HepG2 (cell line): ENCODE measurements around the gene CTNNAL1. TPM values are rescaled to one million over a fixed set of nuclear protein-coding genes. Genes with fewer than 3 reads are reported as not detected.
A peak's percentile ranks its signal among the peaks of the same experiment; 100 is the strongest.

Experiments
- ATAC-seq: fragments of 200-7000 bp; cut with Tn5 transposase; 3 replicates; pipeline ENCODE4 v1.9.1; 2020; ENCODE audit warnings: mild to moderate bottlenecking, moderate library complexity
- BruUV-seq: library from RNA; stranded (reverse); fragments of 400-500 nt; replicated peaks from 2 replicates; lab custom pipeline; 2021; lab: Mats Ljungman, UMichigan
- CTCF ChIA-PET: fragments of 300-600 bp; formaldehyde crosslinking; extraction: SDS; loops from one replicate; lab custom pipeline; 2021; ENCODE audit warnings: low total read pairs, inconsistent platforms, low intra/inter-chr PET ratio; lab: Yijun Ruan, JAX
- POLR2A ChIA-PET: fragments of 350-600 bp; sonication (Branson Sonifier 250); formaldehyde crosslinking; loops from one replicate; lab custom pipeline; 2020; ENCODE audit warnings: antibody characterized with exemption, inconsistent platforms; lab: Yijun Ruan, JAX
- DNase-seq: peaks from one replicate; pipeline ENCODE4 v3.0.0-alpha.2; 2015; ENCODE audit warnings: low spot score
- FAIRE-seq: peaks from 3 replicates; lab custom pipeline; 2011; peaks lifted over from hg19 to GRCh38; lab: Jason Lieb, UNC
- H2AFZ ChIP-seq: one replicate; pipeline ENCODE4 v1.6.1; 2011; ENCODE audit warnings: low read length, inconsistent platforms
- H3K27ac ChIP-seq: fragments of 300-600 bp; 3 replicates; pipeline ENCODE4 v1.8.0; 2011; ENCODE audit warnings: mixed run types, mild to moderate bottlenecking, mixed read lengths, low read length, inconsistent platforms; ENCODE audit not compliant: insufficient read depth; ENCODE audit errors: extremely low read length
- H3K27me3 ChIP-seq, 2 experiments: fragments of 200-600 bp in 1 of 2; 2 replicates in 1 of 2; 3 replicates in 1 of 2; pipeline versions ENCODE4 v1.6.0 to v1.8.0; 2011; ENCODE audit warnings: low read length in 2 of 2, mild to moderate bottlenecking in 2 of 2, moderate library complexity in 2 of 2, inconsistent platforms in 1 of 2; ENCODE audit not compliant: insufficient read depth in 2 of 2, control insufficient read depth in 1 of 2
- H3K36me3 ChIP-seq, 2 experiments: fragments of 200-600 bp in 1 of 2; replicated peaks in 1 of 2; 2 replicates in 1 of 2; 3 replicates in 1 of 2; pipeline versions ENCODE4 v1.5.1 to v1.8.0; 2011; ENCODE audit warnings: low read length in 2 of 2, inconsistent platforms in 1 of 2; ENCODE audit not compliant: insufficient read depth in 2 of 2, control insufficient read depth in 1 of 2
- H3K4me1 ChIP-seq: 2 replicates; pipeline ENCODE4 v1.5.1; 2012; ENCODE audit warnings: low read length, inconsistent platforms; ENCODE audit not compliant: insufficient read depth
- H3K4me2 ChIP-seq: 2 replicates; pipeline ENCODE4 v1.6.0; 2011; ENCODE audit warnings: low read depth, low read length, inconsistent platforms
- H3K4me3 ChIP-seq, 3 experiments: fragments of 200-600 bp in 1 of 3; sonication (generic), shearing (Covaris generic) in 1 of 3; replicated peaks in 1 of 3; 2 replicates each; pipeline ENCODE4 v1.5.1; 2011 to 2016; ENCODE audit warnings: low read length in 3 of 3, inconsistent platforms in 2 of 3, low read depth in 2 of 3, mild to moderate bottlenecking in 2 of 3, control low read depth in 1 of 3, mixed read lengths in 1 of 3; ENCODE audit not compliant: insufficient read depth in 1 of 3
- H3K79me2 ChIP-seq: one replicate; pipeline ENCODE4 v1.6.1; 2011; ENCODE audit warnings: low read length, inconsistent platforms; ENCODE audit not compliant: insufficient read depth
- H3K9ac ChIP-seq: 2 replicates; pipeline ENCODE4 v1.6.0; 2011; ENCODE audit warnings: mild to moderate bottlenecking, low read depth, low read length, inconsistent platforms; ENCODE audit not compliant: insufficient read depth
- H3K9me3 ChIP-seq: 2 replicates; pipeline ENCODE4 v1.5.1; 2012; ENCODE audit warnings: mild to moderate bottlenecking, low read length
- H4K20me1 ChIP-seq: 2 replicates; pipeline ENCODE4 v1.6.0; 2011; ENCODE audit warnings: inconsistent platforms, mild to moderate bottlenecking, low read length, moderate library complexity; ENCODE audit not compliant: insufficient read depth
- ESRRA ChIP-seq: sonication (generic); formaldehyde crosslinking; IDR thresholded peaks from 2 replicates; pipeline ENCODE4 v1.5.1; 2020; ENCODE audit warnings: mild to moderate bottlenecking, low read depth, missing genetic modification reagents
- FOXA1 ChIP-seq, 2 experiments: fragments of 450-650 bp in 1 of 2; sonication (generic) in 1 of 2; formaldehyde crosslinking in 1 of 2; IDR thresholded peaks; 2 replicates each; pipeline versions ENCODE4 v1.4.0 to v1.6.1; 2016 to 2020; ENCODE audit warnings: missing genetic modification reagents in 1 of 2
- FOXA3 ChIP-seq: IDR thresholded peaks from 2 replicates; pipeline ENCODE4 v1.6.1; 2016; ENCODE audit warnings: missing genetic modification reagents, missing compliant biosample characterization
- GATAD2A ChIP-seq: IDR thresholded peaks from 2 replicates; pipeline ENCODE4 v1.6.1; 2016
- KDM5A ChIP-seq: fragments of 200-600 bp; sonication (generic); IDR thresholded peaks from 2 replicates; pipeline ENCODE4 v1.7.0; 2018; ENCODE audit warnings: antibody characterized with exemption, mild to moderate bottlenecking, low read length, borderline replicate concordance
- MIXL1 ChIP-seq: IDR thresholded peaks from 2 replicates; pipeline ENCODE4 v1.6.1; 2016
- RAD21 ChIP-seq: fragments of 450-650 bp; formaldehyde crosslinking; IDR thresholded peaks from 2 replicates; pipeline ENCODE4 v1.5.0; 2020; ENCODE audit warnings: mild to moderate bottlenecking
- RXRB ChIP-seq: IDR thresholded peaks from 2 replicates; pipeline ENCODE4 v1.6.1; 2016; ENCODE audit warnings: borderline replicate concordance, missing genetic modification reagents, missing compliant biosample characterization
- SMC3 ChIP-seq: IDR thresholded peaks from 2 replicates; pipeline ENCODE4 v1.6.1; 2011; ENCODE audit warnings: low read length, improper control_type of control experiment
- SMYD3 ChIP-seq: sonication (generic); formaldehyde crosslinking; IDR thresholded peaks from 2 replicates; pipeline ENCODE4 v1.8.1; 2023; ENCODE audit warnings: mild to moderate bottlenecking, missing genetic modification reagents
- STAG1 ChIP-seq: sonication (generic); formaldehyde crosslinking; IDR thresholded peaks from 2 replicates; pipeline ENCODE4 v1.4.0; 2020; ENCODE audit warnings: missing genetic modification reagents
- TAF15 ChIP-seq: fragments of 200-400 bp; formaldehyde crosslinking; IDR thresholded peaks from one replicate; pipeline ENCODE4 v1.6.1; 2018; ENCODE audit warnings: mild to moderate bottlenecking, low read depth, low read length; ENCODE audit not compliant: poor library complexity, severe bottlenecking
- TEAD3 ChIP-seq: optimal IDR thresholded peaks from 2 replicates; pipeline ENCODE3; 2016; ENCODE audit warnings: borderline replicate concordance
- ZFP36L2 ChIP-seq: sonication (generic); formaldehyde crosslinking; IDR thresholded peaks from 2 replicates; pipeline ENCODE4 v1.4.0; 2020; ENCODE audit warnings: missing genetic modification reagents
- ZNF7 ChIP-seq: IDR thresholded peaks from 2 replicates; pipeline ENCODE4 v1.6.1; 2016; ENCODE audit warnings: missing biosample characterization, missing genetic modification reagents
- ZNF879 ChIP-seq: sonication (generic); formaldehyde crosslinking; IDR thresholded peaks from 2 replicates; pipeline ENCODE4 v1.8.1; 2023; ENCODE audit warnings: missing genetic modification reagents
- WGBS: methylation state at CpG from one replicate; pipeline ENCODE4 v1.1.6; 2017; ENCODE audit warnings: low lambda C conversion rate; 5-methylcytosine and 5-hydroxymethylcytosine counted together
- in situ Hi-C: cut with HindIII; loops from 2 replicates; pipeline ENCODE4 v1.10.0; 2017; ENCODE audit warnings: low pct_unique_long_range_greater_than_20kb; ENCODE audit not compliant: extremely low pct_ligation_motif_present
- intact Hi-C: fragments of 100-400 bp; cut with micrococcal nuclease; formaldehyde crosslinking; loops from one replicate; pipeline ENCODE4 v1.10.0; 2022; ENCODE audit not compliant: unreplicated experiment
- polyA plus RNA-seq, 8 experiments: library from polyadenylated mRNA; depleted of rRNA in 3 of 8; stranded (reverse) in 7 of 8; unstranded in 1 of 8; fragments of >200 nt; fragmentation: Illumina TruSeq in 4 of 8; extraction: Trizol in 4 of 8; gene quantifications; 2 replicates each; pipeline versions ENCODE4 v1.2.1 to v1.2.3, GENCODE V29; 2011 to 2016; ENCODE audit warnings: low read depth in 4 of 8, missing spikeins in 1 of 8, mixed read lengths in 1 of 8; ENCODE audit not compliant: insufficient read depth in 1 of 8
- total RNA-seq, 5 experiments: library from RNA; depleted of rRNA; stranded (reverse); fragments of >200 nt; fragmentation: Illumina TruSeq; extraction: Trizol; gene quantifications; 2 replicates each; pipeline ENCODE4 v1.2.3, GENCODE V29; 2016; ENCODE audit warnings: low read depth in 1 of 5
- TF ChIP-seq, protein P1 (sequence below): sonication (generic); formaldehyde crosslinking; IDR thresholded peaks from 2 replicates; pipeline ENCODE4 v1.5.0; 2020; ENCODE audit warnings: missing genetic modification reagents
- TF ChIP-seq, protein P2 (sequence below): IDR thresholded peaks from 2 replicates; pipeline ENCODE4 v1.6.1; 2012; ENCODE audit warnings: low read depth, low read length, improper control_type of control experiment
- TF ChIP-seq, protein P3 (sequence below): sonication (generic); formaldehyde crosslinking; IDR thresholded peaks from 2 replicates; pipeline ENCODE4 v1.5.0; 2020; ENCODE audit warnings: mild to moderate bottlenecking, missing genetic modification reagents, moderate library complexity

Gene CTNNAL1
- total and polyA plus RNA-seq, 2 of the 13 experiments (the other 11 are each of a cell fraction or from before 2014, with no cell fraction given): 32.0 to 162 TPM

DNA sequence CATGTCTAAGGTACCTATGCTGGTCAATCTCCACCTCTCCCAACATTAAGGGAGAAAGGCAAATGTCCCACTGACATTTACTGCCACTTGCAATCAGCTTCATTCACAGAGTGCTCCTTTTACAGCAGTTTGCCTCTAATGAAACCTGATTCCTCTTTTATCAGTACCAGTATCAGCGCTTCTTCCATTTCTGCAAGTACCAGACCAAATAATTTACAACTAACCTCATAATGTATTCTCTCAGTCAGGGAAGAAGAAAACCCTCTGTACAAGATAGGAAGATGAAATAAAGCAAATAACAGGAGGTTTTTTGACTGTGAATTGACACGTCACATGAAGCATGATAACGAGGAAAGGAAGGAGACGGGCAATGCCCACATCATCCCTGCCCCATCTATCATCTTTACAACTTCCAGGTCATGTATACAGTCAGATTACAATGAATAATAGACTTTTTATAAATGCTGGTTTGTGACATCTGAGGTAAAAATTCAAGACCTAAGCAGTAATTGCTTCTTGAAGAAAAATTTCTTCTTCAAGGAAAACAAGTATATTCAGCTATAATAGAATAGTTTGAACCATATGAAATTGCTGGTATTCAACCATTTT, 57.2 kb downstream of the CTNNAL1 start (continued):
- TF ChIP-seq ZNF7 (no peak), ESRRA (CRISPR knock-in tag) (no peak)

DNA sequence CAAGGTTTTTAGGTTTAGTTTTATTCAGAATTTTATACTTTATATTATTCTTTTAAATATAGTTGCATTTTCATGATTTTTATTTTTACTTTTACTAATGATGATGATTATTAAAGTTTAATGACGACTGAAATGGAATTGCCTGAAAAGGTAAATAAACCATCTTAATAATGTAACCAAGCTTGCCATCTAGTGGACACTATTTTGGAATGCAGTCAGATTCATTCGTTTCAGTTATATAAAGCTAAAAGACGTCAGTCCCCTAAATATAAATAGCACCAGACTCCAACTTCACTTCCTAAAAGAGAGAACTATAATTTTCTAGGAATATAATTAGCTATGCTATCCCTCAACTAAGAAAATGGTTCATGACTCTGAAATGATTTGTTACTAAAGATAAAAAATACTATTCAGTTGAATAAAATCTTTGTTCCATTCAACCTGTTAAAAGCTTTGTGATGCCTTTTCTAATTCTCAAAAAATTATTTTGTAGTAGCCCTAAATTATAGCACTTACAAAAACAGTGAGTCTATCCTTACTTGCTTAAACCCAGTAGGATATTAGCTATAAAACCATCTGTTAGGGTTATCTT, 59.2 kb downstream of the CTNNAL1 start:
- Histone ChIP-seq H3K9me3 (no peaks in the 10 kb centered on the region), H3K4me2 (no peak overlapping the region), H2AFZ (no peak overlapping the region), H3K79me2 (no peaks in the 10 kb centered on the region), H3K27ac (no peak overlapping the region), H3K9ac (no peak overlapping the region), H3K36me3 (peaks cover 2 to 6% of the 10 kb centered on the region in 2 experiments; a peak in 4 of 5 replicates), H3K4me1 (no peaks in the 10 kb centered on the region), H3K4me3 (no peak overlapping the region), H4K20me1 (no peaks in the 10 kb centered on the region), H3K27me3 (no peaks in the 10 kb centered on the region)
- FAIRE-seq: no peak
- intact Hi-C loops (loop anchor here (1.0 to 2.0 kb wide), 2 partner anchors 65 to 104 kb away; no protein-coding TSS in a partner anchor), in situ Hi-C loops (no loop called here)
- no peak for ATAC-seq
- DNase-seq: peak; percentile 61
- 13% methylated on average over 3 of the region's 3 CpGs for WGBS
- CTCF ChIA-PET: interaction anchor here (1.8 to 2.4 kb wide), 2 partner anchors 64 to 104 kb away, joined by 8 to 12 read pairs; no protein-coding TSS in a partner anchor
- no TSS peak for BruUV-seq
- POLR2A ChIA-PET: interaction anchor here (0.9 to 1.3 kb wide), 3 partner anchors 60 to 68 kb away, joined by 3 to 6 read pairs (median 4); no protein-coding TSS in a partner anchor
- TF ChIP-seq SMC3: peak; percentile 53; the same call in 1 of the 2 replicates
- TF ChIP-seq SMYD3: no peak
- TF ChIP-seq, protein P1, sequence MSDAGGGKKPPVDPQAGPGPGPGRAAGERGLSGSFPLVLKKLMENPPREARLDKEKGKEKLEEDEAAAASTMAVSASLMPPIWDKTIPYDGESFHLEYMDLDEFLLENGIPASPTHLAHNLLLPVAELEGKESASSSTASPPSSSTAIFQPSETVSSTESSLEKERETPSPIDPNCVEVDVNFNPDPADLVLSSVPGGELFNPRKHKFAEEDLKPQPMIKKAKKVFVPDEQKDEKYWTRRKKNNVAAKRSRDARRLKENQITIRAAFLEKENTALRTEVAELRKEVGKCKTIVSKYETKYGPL: peak; percentile 48; the same call in 1 of the 2 replicates
- no peak for TF ChIP-seq TAF15
- TF ChIP-seq STAG1: peak; percentile 78
- no peak for TF ChIP-seq ZFP36L2 (CRISPR knock-in tag)
- TF ChIP-seq, protein P2, sequence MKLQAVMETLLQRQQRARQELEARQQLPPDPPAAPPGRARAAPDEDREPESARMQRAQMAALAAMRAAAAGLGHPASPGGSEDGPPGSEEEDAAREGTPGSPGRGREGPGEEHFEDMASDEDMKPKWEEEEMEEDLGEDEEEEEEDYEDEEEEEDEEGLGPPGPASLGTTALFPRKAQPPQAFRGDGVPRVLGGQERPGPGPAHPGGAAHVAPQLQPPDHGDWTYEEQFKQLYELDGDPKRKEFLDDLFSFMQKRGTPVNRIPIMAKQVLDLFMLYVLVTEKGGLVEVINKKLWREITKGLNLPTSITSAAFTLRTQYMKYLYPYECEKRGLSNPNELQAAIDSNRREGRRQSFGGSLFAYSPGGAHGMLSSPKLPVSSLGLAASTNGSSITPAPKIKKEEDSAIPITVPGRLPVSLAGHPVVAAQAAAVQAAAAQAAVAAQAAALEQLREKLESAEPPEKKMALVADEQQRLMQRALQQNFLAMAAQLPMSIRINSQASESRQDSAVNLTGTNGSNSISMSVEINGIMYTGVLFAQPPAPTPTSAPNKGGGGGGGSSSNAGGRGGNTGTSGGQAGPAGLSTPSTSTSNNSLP: peak; percentile 59
- TF ChIP-seq, protein P3, sequence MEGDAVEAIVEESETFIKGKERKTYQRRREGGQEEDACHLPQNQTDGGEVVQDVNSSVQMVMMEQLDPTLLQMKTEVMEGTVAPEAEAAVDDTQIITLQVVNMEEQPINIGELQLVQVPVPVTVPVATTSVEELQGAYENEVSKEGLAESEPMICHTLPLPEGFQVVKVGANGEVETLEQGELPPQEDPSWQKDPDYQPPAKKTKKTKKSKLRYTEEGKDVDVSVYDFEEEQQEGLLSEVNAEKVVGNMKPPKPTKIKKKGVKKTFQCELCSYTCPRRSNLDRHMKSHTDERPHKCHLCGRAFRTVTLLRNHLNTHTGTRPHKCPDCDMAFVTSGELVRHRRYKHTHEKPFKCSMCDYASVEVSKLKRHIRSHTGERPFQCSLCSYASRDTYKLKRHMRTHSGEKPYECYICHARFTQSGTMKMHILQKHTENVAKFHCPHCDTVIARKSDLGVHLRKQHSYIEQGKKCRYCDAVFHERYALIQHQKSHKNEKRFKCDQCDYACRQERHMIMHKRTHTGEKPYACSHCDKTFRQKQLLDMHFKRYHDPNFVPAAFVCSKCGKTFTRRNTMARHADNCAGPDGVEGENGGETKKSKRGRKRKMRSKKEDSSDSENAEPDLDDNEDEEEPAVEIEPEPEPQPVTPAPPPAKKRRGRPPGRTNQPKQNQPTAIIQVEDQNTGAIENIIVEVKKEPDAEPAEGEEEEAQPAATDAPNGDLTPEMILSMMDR (CRISPR knock-in tag): peak; percentile 68
- TF ChIP-seq KDM5A: peak; percentile 29; the same call in 1 of the 2 replicates
- peak; percentile 12 for TF ChIP-seq TEAD3 (CRISPR knock-in tag)
- TF ChIP-seq MIXL1 (CRISPR knock-in tag): 0 out of 2 replicates have a peak, but pooled peaks have one; percentile 26
- peak; percentile 30; the same call in 1 of the 2 replicates for TF ChIP-seq GATAD2A (CRISPR knock-in tag)
- no peak for TF ChIP-seq FOXA1 (IDR thresholded peaks at IDR 0.05)
- TF ChIP-seq FOXA1 (CRISPR knock-in tag; IDR thresholded peaks at IDR 0.05): peak; percentile 36; the same call in 1 of the 2 replicates
- peak; percentile 41; the same call in 1 of the 2 replicates for TF ChIP-seq RAD21
- TF ChIP-seq FOXA3 (CRISPR knock-in tag): peak; percentile 46; the same call in 1 of the 2 replicates
- TF ChIP-seq ZNF879: no peak
- TF ChIP-seq RXRB (CRISPR knock-in tag): 0 out of 2 replicates have a peak, but pooled peaks have one; percentile 8
